C4-2B (cell line): Measurements from ENCODE around the gene LCT.

Source experiments
- ZFX ChIP-seq: fragments of 450-650 bp; IDR thresholded peaks from 2 replicates; pipeline ENCODE4 v1.6.1; 2017
- TF ChIP-seq, protein P1 (sequence below): fragments of 450-650 bp; conservative IDR thresholded peaks from 2 replicates; pipeline ENCODE4 v1.5.1; 2017; ENCODE audit warnings: mild to moderate bottlenecking

DNA sequence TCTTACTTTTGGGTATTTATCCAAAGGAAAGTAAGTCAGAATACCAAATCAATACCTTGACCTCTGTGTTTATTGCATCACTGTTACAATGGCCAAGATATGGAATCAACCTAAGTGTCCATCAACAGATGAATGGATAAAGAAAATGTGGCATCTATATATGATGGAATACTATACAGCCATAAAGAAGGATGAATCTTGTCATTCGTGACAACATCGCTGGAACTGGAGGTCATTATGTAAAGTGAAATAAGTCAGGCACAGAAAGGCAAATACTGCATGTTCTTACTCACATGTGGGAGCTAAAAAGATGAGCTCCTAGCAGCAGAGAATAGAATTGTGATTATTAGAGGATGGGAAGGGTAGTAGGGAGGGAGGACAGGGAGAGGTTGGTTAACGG is 34.6 kb downstream of the LCT start:
- TF ChIP-seq, protein P1, sequence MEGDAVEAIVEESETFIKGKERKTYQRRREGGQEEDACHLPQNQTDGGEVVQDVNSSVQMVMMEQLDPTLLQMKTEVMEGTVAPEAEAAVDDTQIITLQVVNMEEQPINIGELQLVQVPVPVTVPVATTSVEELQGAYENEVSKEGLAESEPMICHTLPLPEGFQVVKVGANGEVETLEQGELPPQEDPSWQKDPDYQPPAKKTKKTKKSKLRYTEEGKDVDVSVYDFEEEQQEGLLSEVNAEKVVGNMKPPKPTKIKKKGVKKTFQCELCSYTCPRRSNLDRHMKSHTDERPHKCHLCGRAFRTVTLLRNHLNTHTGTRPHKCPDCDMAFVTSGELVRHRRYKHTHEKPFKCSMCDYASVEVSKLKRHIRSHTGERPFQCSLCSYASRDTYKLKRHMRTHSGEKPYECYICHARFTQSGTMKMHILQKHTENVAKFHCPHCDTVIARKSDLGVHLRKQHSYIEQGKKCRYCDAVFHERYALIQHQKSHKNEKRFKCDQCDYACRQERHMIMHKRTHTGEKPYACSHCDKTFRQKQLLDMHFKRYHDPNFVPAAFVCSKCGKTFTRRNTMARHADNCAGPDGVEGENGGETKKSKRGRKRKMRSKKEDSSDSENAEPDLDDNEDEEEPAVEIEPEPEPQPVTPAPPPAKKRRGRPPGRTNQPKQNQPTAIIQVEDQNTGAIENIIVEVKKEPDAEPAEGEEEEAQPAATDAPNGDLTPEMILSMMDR = no peak
- no peak for TF ChIP-seq ZFX
